ENCODE results near the gene TTLL11. TPM values are rescaled to one million over a fixed set of nuclear protein-coding genes. Genes with fewer than 3 reads are reported as not detected.

The TTLL11 gene
- total and polyA plus RNA-seq, 4 donors = 3.6 to 7.8 (median 5.9) TPM

DNA sequence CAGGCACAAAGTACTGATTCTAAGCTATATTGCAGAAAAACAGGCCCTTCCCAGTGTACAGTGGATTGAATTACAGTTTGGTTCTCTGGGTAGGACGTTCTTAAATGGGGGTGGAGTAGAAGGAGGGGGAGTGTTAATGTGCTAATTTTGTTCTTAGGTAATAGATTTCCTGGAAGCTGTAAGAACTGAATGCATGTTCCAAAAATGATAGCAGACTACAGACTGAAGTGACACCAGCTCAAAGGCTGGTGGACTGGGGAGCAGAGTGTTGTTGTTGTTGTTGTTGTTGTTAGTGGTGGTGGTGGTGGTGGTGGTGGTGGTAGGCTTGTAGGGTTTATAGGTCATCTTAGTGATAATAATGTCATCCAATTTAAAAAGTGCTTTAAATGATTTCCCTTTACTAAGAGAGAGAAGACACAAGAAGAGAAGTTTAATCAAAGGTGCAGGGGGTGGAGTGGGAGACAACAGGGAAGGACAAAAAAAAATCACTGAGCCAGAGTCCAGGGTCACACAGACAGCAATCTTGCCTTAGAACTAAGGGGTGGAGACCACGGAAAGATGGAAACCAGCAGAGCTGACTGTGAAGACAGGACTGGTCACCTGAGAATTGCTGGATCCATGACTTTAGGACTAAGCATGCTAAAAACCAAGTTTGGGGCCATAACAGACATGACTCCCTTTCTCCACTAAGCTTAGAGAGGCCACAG lies 27.0 kb downstream of the TTLL11 start:
- no peaks in the 10 kb centered on the region for H3K27me3 ChIP-seq (ENCODE audit: control insufficient read depth in 3 of 3, insufficient read depth in 3 of 3, low read length in 2 of 3)
- H3K9me3 ChIP-seq (ENCODE audit: control insufficient read depth in 4 of 4, insufficient read depth in 3 of 4, low read length in 3 of 4) = no peaks in the 10 kb centered on the region
- ATAC-seq (ENCODE audit: insufficient read depth, low FRiP score) (peak; percentile 34), DNase-seq (no peak)
- no peak overlapping the region for H3K4me3 ChIP-seq
- TF ChIP-seq, protein P1, sequence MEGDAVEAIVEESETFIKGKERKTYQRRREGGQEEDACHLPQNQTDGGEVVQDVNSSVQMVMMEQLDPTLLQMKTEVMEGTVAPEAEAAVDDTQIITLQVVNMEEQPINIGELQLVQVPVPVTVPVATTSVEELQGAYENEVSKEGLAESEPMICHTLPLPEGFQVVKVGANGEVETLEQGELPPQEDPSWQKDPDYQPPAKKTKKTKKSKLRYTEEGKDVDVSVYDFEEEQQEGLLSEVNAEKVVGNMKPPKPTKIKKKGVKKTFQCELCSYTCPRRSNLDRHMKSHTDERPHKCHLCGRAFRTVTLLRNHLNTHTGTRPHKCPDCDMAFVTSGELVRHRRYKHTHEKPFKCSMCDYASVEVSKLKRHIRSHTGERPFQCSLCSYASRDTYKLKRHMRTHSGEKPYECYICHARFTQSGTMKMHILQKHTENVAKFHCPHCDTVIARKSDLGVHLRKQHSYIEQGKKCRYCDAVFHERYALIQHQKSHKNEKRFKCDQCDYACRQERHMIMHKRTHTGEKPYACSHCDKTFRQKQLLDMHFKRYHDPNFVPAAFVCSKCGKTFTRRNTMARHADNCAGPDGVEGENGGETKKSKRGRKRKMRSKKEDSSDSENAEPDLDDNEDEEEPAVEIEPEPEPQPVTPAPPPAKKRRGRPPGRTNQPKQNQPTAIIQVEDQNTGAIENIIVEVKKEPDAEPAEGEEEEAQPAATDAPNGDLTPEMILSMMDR (IDR thresholded peaks at IDR 0.05; ENCODE audit: control extremely low read depth, extremely low read depth) = no peak
- peaks cover 0 to 22% (median 0%) of the 10 kb centered on the region in 5 donors for H3K4me1 ChIP-seq (ENCODE audit: control insufficient read depth in 5 of 5, insufficient read depth in 5 of 5, low read length in 5 of 5)
- peak overlapping the region in 1 of 2 donors; percentile 23 for H3K27ac ChIP-seq (ENCODE audit: low read depth in 1 of 2, low read length in 1 of 2)
- 57 to 76% methylated on average over 2 of the region's 2 CpGs for WGBS, 2 donors
- no peak overlapping the region for H3K9ac ChIP-seq (ENCODE audit: insufficient read depth in 1 of 2, low read length in 2 of 2)
- H3K36me3 ChIP-seq (ENCODE audit: control insufficient read depth in 4 of 4, insufficient read depth in 4 of 4, low read length in 4 of 4) = no peaks in the 10 kb centered on the region

DNA sequence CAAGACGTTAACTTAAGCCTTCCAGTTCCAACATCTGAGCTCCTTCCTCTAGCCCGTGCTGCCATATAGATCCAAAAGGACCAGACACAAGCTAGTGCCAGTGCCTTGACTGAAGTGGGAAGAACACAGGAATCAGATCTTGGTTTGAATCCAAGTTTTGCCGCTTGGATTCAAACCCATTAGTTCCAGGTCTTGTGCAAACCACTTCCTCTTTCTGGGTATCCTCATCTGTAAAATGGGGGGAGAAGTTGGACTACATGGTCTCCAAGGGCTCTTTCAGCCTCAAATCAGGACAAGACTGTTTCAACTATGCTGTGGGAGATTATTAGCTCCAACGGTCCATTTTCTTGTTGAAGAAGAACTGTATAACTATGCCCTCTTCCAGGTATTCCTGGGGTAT lies 32.6 kb downstream of the TTLL11 start:
- Histone ChIP-seq H3K27ac (ENCODE audit: low read depth in 1 of 2, low read length in 1 of 2) (no peak overlapping the region), H3K27me3 (ENCODE audit: control insufficient read depth in 3 of 3, insufficient read depth in 3 of 3, low read length in 2 of 3) (no peaks in the 10 kb centered on the region), H3K36me3 (ENCODE audit: control insufficient read depth in 4 of 4, insufficient read depth in 4 of 4, low read length in 4 of 4) (no peaks in the 10 kb centered on the region), H3K4me3 (no peak overlapping the region), H3K9ac (ENCODE audit: insufficient read depth in 1 of 2, low read length in 2 of 2) (no peak overlapping the region), H3K4me1 (ENCODE audit: control insufficient read depth in 5 of 5, insufficient read depth in 5 of 5, low read length in 5 of 5) (peaks cover 0 to 9% (median 0%) of the 10 kb centered on the region in 5 donors), H3K9me3 (ENCODE audit: control insufficient read depth in 4 of 4, insufficient read depth in 3 of 4, low read length in 3 of 4) (no peaks in the 10 kb centered on the region)
- WGBS, 2 donors = 84 to 91% methylated on average over 4 of the region's 4 CpGs
- ATAC-seq (ENCODE audit: insufficient read depth, low FRiP score) (no peak), DNase-seq (no peak)
- TF ChIP-seq, protein P1 (IDR thresholded peaks at IDR 0.05; ENCODE audit: control extremely low read depth, extremely low read depth) = no peak

DNA sequence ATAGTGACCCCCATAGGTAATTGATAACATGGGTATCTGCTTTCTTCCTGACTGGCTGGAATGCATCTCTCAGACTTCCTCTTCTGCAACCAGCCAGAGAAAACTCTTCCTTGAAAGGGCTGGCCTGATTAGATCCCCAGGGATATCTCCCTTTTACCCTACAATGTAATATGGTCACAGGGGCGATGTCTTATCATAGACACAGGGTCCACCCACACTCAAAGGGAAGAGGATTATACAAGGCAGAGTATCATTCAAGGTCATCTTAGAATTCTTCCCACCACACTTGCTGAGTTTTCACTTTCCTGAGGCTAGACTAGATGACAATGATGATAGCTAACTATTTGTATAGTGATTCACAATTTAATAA lies 33.2 kb downstream of the TTLL11 start:
- Histone ChIP-seq H3K9ac (ENCODE audit: insufficient read depth in 1 of 2, low read length in 2 of 2) (no peak overlapping the region), H3K4me3 (no peak overlapping the region), H3K27ac (ENCODE audit: low read depth in 1 of 2, low read length in 1 of 2) (no peak overlapping the region), H3K36me3 (ENCODE audit: control insufficient read depth in 4 of 4, insufficient read depth in 4 of 4, low read length in 4 of 4) (no peaks in the 10 kb centered on the region), H3K9me3 (ENCODE audit: control insufficient read depth in 4 of 4, insufficient read depth in 3 of 4, low read length in 3 of 4) (no peaks in the 10 kb centered on the region), H3K27me3 (ENCODE audit: control insufficient read depth in 3 of 3, insufficient read depth in 3 of 3, low read length in 2 of 3) (no peaks in the 10 kb centered on the region), H3K4me1 (ENCODE audit: control insufficient read depth in 5 of 5, insufficient read depth in 5 of 5, low read length in 5 of 5) (peaks cover 0 to 6% (median 0%) of the 10 kb centered on the region in 5 donors)
- ATAC-seq (ENCODE audit: insufficient read depth, low FRiP score) = no peak
- DNase-seq = no peak
- whole genome bisulfite sequencing, 2 donors = 92 to 100% methylated on average over 1 of the region's 1 CpG
- TF ChIP-seq, protein P1 (IDR thresholded peaks at IDR 0.05; ENCODE audit: control extremely low read depth, extremely low read depth) = no peak
